ENCODE measurements around the gene OR8H1.

OR8H1 gene

GRCh38 chr11:56292154-56292553 lies at the start of gene OR8H1:
TSS of gene OR8H1 (minus strand) at chr11:56292254. CDS start at chr11:56291062, 1,192 bp downstream.
- in situ Hi-C loops (cut with HindIII; ENCODE audit: low sequenced_read_pairs): no loop called here

- in situ Hi-C loops (cut with HindIII; ENCODE audit: low sequenced_read_pairs): no loop called here
These were observed 48.2 kb upstream of the OR8H1 start for GRCh38 chr11:56340289-56340688.

GRCh38 chr11:56333156-56333555 lies 41.1 kb upstream of the OR8H1 start:
- in situ Hi-C loops (cut with HindIII; ENCODE audit: low sequenced_read_pairs): no loop called here

- in situ Hi-C loops (cut with HindIII; ENCODE audit: low sequenced_read_pairs): no loop called here
These were observed 39.9 kb upstream of the OR8H1 start for GRCh38 chr11:56331861-56332491.

GRCh38 chr11:56314844-56315243 lies 22.8 kb upstream of the OR8H1 start, which contains the start of gene OR8K3:
TSS of gene OR8K3 (plus strand) at chr11:56315144. CDS start at chr11:56318307, 3,163 bp downstream.
- in situ Hi-C loops (cut with HindIII; ENCODE audit: low sequenced_read_pairs): no loop called here

- in situ Hi-C loops (cut with HindIII; ENCODE audit: low sequenced_read_pairs): no loop called here
These were observed 15.8 kb upstream of the OR8H1 start for GRCh38 chr11:56307836-56308235.

- in situ Hi-C loops (cut with HindIII; ENCODE audit: low sequenced_read_pairs): no loop called here
These were observed 4.8 kb upstream of the OR8H1 start for GRCh38 chr11:56296898-56297297.

GRCh38 chr11:56273854-56274253 lies 18.2 kb downstream of the OR8H1 start, which contains the start of gene OR5T1:
TSS of gene OR5T1 (plus strand) at chr11:56274154. CDS start at chr11:56275639, 1,485 bp downstream.
- in situ Hi-C loops (cut with HindIII; ENCODE audit: low sequenced_read_pairs): no loop called here

- in situ Hi-C loops (cut with HindIII; ENCODE audit: low sequenced_read_pairs): no loop called here
These were observed 21.0 kb downstream of the OR8H1 start for GRCh38 chr11:56271092-56271491.

GRCh38 chr11:56251954-56252353 lies 40.1 kb downstream of the OR8H1 start, which contains the start of gene OR5T3:
TSS of gene OR5T3 (plus strand) at chr11:56252254. CDS start at chr11:56252254, 0 bp downstream.
- in situ Hi-C loops (cut with HindIII; ENCODE audit: low sequenced_read_pairs): no loop called here
